GM12873 (cell line): ENCODE measurements around the gene C5orf15.

ENCODE experiments used
- CTCF ChIP-seq: IDR thresholded peaks from 2 replicates; pipeline ENCODE4 v1.5.1; 2012; ENCODE audit warnings: low read depth, mild to moderate bottlenecking, moderate library complexity, low read length, control low read depth; ENCODE audit not compliant: insufficient read depth; ENCODE audit errors: missing control alignments

Gene C5orf15

GRCh38 chr5:133919148-133920136 lies 49.0 kb downstream of the C5orf15 start:
- TF ChIP-seq CTCF: peak; percentile 30

GRCh38 chr5:133918731-133919130 lies 49.7 kb downstream of the C5orf15 start:
- TF ChIP-seq CTCF: no peak

GRCh38 chr5:133918316-133918715 lies 50.1 kb downstream of the C5orf15 start:
- TF ChIP-seq CTCF: no peak

GRCh38 chr5:133917785-133918184 lies 50.6 kb downstream of the C5orf15 start:
- no peak for TF ChIP-seq CTCF

- TF ChIP-seq CTCF: no peak
Measured at GRCh38 chr5:133916914-133917313, 51.5 kb downstream of the C5orf15 start.

- TF ChIP-seq CTCF: peak; percentile 2
Measured at GRCh38 chr5:133916479-133916878, 51.9 kb downstream of the C5orf15 start.

GRCh38 chr5:133914434-133914833 lies 54.0 kb downstream of the C5orf15 start:
- no peak for TF ChIP-seq CTCF
